Astrocyte of the spinal cord (primary cell): ENCODE results near the gene PSMB5.

Experiments
- DNase-seq: peaks from one replicate; pipeline ENCODE4 v3.0.0; 2011; ENCODE audit warnings: low read depth, low spot score
- H3K4me3 ChIP-seq: 2 replicates; pipeline ENCODE4 v1.5.1; 2011; ENCODE audit warnings: low read depth, mild to moderate bottlenecking, low read length, moderate library complexity
- in situ Hi-C: cut with HindIII; loops from 2 replicates; pipeline ENCODE4 v1.10.0; 2017; ENCODE audit warnings: low sequenced_read_pairs
- TF ChIP-seq, protein P1 (sequence below): IDR thresholded peaks from 2 replicates; pipeline ENCODE4 v1.5.1; 2012; ENCODE audit warnings: low read depth, mild to moderate bottlenecking, low read length, inconsistent platforms

PSMB5 gene

DNA sequence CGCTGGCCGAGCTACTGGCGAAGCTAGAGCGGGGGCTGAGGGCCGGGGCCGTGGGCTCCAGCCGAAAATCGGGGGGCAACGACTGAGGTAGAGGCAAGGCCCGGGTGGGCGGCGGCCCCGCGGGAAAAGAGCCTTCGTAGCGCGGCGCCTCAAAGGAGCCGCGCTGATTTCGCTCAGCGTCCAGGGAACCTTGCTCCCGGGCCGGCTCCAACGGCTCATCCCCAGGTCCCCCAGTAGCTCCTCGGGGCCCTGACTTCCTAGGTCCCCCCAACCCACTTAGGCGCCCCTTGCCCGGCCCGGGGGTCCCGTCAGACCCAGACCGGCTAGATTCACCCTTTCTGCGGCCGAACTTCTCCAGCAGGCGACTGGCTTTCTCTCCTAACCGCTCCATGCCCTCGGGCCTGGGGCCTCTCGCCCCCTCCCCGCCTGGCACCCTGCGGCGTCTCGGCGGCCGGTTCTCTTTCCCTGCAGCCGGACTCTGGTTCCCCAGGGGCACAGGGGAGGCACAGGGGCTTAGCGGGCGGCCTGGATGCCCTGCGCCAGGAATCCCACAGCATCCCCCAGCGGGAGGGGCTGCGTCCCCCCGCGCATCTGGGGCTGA is 52.7 kb downstream of the PSMB5 start:
- TF ChIP-seq, protein P1, sequence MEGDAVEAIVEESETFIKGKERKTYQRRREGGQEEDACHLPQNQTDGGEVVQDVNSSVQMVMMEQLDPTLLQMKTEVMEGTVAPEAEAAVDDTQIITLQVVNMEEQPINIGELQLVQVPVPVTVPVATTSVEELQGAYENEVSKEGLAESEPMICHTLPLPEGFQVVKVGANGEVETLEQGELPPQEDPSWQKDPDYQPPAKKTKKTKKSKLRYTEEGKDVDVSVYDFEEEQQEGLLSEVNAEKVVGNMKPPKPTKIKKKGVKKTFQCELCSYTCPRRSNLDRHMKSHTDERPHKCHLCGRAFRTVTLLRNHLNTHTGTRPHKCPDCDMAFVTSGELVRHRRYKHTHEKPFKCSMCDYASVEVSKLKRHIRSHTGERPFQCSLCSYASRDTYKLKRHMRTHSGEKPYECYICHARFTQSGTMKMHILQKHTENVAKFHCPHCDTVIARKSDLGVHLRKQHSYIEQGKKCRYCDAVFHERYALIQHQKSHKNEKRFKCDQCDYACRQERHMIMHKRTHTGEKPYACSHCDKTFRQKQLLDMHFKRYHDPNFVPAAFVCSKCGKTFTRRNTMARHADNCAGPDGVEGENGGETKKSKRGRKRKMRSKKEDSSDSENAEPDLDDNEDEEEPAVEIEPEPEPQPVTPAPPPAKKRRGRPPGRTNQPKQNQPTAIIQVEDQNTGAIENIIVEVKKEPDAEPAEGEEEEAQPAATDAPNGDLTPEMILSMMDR, result no peak
- no peak for DNase-seq
- H3K4me3 ChIP-seq, result peak overlapping the region; percentile 88
- in situ Hi-C loops, result no loop called here

DNA sequence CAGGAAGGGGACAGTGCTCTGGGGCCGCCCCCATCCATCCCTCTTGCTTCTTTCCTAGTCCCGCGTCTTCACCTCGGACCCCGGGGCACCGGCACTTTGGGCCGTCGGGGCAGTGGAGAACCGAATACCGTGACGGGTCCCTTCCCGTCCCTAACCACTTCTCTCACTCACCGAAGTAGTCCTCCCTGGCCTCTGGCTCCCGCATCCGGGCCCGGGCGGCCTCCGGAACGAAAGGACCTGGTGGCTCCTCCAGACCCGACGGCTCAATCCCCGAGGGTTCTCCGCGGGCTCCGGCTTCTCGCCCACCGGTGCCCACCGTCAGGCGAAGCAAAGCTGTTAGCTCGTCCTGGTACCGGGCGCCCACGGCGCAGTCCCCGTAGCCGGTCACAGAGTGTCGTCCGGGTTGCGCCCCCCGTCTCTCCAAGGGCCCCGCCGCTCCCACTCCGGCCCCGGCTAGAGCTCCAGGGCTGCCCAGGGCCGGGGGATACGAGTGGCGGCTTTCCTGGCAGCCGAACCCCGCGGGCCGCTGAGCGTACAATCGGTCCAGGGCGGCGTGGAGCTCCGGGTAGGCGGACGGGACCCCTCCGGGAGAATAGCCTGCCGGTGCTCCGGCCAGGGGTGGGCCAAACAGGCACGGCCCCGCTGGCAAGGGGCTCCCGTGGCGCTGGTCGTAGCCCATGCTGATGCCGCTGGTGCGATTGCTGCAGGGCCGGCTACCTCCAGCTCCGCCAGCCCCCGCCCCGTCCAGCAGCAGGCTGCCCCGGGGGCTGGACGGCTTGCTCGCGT is 53.4 kb downstream of the PSMB5 start:
- H3K4me3 ChIP-seq, result peak overlapping the region; percentile 88
- TF ChIP-seq, protein P1, result no peak
- in situ Hi-C loops, result no loop called here
- DNase-seq, result peak; percentile 29

DNA sequence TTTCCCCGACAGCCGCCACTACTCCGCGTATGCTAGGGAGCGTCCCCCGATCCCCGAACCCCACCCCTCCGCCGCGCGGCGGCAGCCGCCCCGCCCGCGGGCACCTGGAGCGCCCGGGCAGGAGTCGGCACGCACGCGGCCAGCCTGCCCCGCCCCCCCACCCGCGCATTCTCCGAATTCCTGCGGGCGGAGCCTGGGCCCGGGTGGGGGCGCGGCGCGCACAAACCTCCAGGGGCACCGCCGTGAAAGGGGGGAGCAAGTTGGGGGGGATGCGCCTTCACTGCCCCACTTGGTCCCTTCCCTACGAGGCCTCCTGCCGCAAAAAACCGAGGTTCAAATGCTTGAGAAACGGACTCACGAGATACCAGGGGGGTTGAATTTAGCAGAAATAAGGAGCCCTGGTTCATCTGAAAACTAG is 54.0 kb downstream of the PSMB5 start:
- peak; percentile 34 for DNase-seq
- TF ChIP-seq, protein P1, result no peak
- in situ Hi-C loops, result no loop called here
- H3K4me3 ChIP-seq, result peak overlapping the region; percentile 88

DNA sequence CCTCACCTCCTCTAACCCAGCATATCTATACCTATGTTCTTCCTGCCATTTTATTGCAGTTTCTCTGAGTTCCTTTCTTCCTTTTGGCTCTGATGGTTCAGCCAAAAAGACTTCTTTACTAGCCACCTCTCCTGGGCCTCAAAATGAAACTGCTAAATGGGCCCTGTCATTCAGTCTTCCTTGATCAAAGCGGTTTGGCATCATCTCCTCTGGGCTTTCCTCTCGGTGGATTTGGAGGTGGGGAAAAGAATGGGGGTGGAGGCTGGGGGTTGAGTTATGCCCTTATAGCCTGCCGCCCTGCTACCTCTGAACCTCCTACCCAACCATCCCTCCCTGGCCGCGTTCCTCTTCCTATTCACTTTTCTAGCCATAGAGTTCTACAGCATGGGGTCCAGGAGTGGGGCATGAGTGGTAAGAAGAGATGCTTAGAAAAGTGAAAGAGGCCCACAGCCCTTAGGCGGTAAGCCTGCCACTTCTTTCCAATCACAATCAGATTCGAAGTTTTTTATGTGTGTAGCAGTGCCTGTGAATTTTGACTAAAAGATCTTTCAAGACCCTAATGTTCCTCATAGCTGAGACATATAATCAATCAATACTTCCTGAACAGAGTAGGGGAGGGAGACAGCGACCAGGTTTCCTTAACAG is 54.8 kb downstream of the PSMB5 start:
- peak overlapping the region; percentile 88 for H3K4me3 ChIP-seq
- no peak for DNase-seq
- in situ Hi-C loops, result no loop called here
- TF ChIP-seq, protein P1, result no peak

DNA sequence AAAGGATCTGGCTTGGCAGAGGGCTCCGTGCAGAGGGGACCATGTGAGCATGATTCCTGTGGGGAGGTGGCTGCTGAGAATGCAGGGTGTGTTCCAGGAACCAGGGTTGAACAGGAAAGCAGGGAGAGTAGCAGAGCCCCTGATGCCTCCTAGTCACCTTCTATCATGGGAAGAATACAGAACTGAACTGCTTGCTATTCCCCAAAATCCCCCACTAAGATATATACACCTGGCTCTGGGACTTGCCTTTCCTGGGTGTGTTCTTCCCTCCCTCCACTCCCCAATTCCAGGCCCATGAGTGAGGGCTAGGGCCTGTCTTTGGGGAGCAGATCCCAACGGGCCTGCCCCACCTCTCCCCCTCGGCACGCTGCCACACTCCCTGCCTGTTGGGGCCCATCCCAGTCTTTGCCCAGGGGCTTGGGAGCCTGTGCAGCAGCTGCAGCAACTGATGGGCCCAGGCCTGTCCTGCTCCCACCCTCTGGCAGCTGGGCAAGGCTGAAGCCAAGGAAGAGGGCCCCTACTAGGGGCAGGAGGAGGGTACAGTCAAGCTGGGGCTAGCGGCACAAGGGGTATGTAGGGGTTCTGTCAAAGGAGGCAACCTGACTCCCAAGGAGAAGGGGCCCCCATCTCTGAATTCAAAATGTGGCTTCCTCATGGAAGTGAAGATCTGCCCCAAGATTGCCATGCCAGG is 55.6 kb downstream of the PSMB5 start:
- H3K4me3 ChIP-seq, result peak overlapping the region; percentile 88
- DNase-seq, result no peak
- in situ Hi-C loops, result no loop called here
- TF ChIP-seq, protein P1, result no peak

DNA sequence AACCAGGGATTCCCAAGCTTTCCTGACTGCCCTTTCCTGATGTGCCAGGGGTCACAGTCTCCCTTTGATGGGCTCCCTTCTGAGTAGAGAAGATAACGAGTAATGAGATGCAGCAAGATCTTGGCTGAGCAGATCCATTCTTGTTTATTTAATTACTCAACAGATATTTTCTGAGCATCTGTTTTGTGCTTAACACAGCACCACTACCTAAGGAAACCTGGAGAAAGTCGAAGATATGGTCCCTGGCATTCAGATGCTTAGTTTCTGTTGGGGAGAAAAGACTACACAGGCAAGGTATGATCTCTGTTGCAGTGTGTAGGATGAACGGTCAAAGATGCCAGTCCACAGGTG is 56.2 kb downstream of the PSMB5 start:
- H3K4me3 ChIP-seq, result no peak overlapping the region
- TF ChIP-seq, protein P1, result no peak
- DNase-seq, result no peak
- in situ Hi-C loops, result no loop called here
